ENCODE data around the gene TOGARAM2. TPM values are rescaled to one million over a fixed set of nuclear protein-coding genes. Genes with fewer than 3 reads are reported as not detected.

TOGARAM2 gene
- total RNA-seq, 1 donor, result 0.72 TPM

DNA sequence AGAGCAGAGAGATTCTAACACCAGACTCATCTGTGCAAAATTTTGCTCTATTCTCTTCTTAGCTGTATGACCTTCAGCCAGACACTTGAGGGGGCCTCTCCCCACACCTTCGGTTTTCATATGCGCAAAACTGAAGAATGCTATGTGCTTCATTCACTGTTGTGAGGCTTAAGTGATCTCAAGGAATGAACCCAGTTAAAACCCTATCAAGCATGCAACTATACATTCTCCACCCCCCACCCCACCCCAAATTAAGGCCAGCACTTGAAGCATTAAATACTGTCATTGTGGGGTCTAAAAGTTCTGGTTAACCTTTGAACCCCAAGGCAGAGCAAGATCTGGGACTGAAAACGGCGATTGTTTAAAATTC, 83.2 kb downstream of the TOGARAM2 start:
- Histone ChIP-seq H3K4me2 (ENCODE audit: insufficient read depth, low read length) (peak overlapping the region; percentile 68), H3K79me2 (ENCODE audit: insufficient read depth, low read length) (no peaks in the 10 kb centered on the region), H2AFZ (ENCODE audit: low read length) (no peak overlapping the region), H4K20me1 (ENCODE audit: insufficient read depth, low read length) (no peaks in the 10 kb centered on the region), H3K27me3 (ENCODE audit: insufficient read depth, low read length) (peaks cover 2% of the 10 kb centered on the region), H3K27ac (ENCODE audit: low read depth, low read length) (no peak overlapping the region), H3K4me3 (ENCODE audit: insufficient read depth, low read length) (no peak overlapping the region), H3K9me3 (ENCODE audit: low read depth, low read length) (no peaks in the 10 kb centered on the region), H3K4me1 (ENCODE audit: insufficient read depth, low read length) (peaks cover 22% of the 10 kb centered on the region), H3K36me3 (ENCODE audit: insufficient read depth, low read length) (no peaks in the 10 kb centered on the region)
- DNase-seq (ENCODE audit: insufficient read length, low spot score, missing footprints), result peak; percentile 73
- no peak for TF ChIP-seq CTCF (IDR thresholded peaks at IDR 0.05; ENCODE audit: extremely low read depth, low read depth, low read length)

DNA sequence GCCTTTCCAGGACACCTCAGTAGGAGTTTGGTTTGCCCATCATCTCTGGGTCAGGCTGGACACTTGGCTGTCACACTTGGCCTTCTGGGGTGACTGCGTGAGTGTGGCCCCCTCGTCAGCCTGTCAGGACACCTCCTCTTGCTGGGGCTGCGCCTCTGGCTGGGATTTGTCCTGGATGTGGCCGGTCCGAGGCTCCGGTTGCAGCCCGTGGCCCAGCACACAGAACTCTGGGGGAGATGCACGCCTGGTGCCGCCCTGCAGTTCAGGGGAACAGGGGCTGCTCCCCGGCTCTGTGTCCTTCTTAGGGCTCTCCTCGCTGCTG, 83.6 kb downstream of the TOGARAM2 start:
- no peak overlapping the region for H3K4me3 ChIP-seq (ENCODE audit: insufficient read depth, low read length)
- no peaks in the 10 kb centered on the region for H3K36me3 ChIP-seq (ENCODE audit: insufficient read depth, low read length)
- H3K27ac ChIP-seq (ENCODE audit: low read depth, low read length), result no peak overlapping the region
- H3K9me3 ChIP-seq (ENCODE audit: low read depth, low read length), result no peaks in the 10 kb centered on the region
- no peaks in the 10 kb centered on the region for H3K79me2 ChIP-seq (ENCODE audit: insufficient read depth, low read length)
- H3K4me1 ChIP-seq (ENCODE audit: insufficient read depth, low read length), result peaks cover 22% of the 10 kb centered on the region
- DNase-seq (ENCODE audit: insufficient read length, low spot score, missing footprints), result no peak
- TF ChIP-seq CTCF (IDR thresholded peaks at IDR 0.05; ENCODE audit: extremely low read depth, low read depth, low read length), result no peak
- H4K20me1 ChIP-seq (ENCODE audit: insufficient read depth, low read length), result no peaks in the 10 kb centered on the region
- no peak overlapping the region for H3K4me2 ChIP-seq (ENCODE audit: insufficient read depth, low read length)
- peaks cover 2% of the 10 kb centered on the region for H3K27me3 ChIP-seq (ENCODE audit: insufficient read depth, low read length)
- peak overlapping the region; percentile 81 for H2AFZ ChIP-seq (ENCODE audit: low read length)

- TF ChIP-seq CTCF (IDR thresholded peaks at IDR 0.05; ENCODE audit: extremely low read depth, low read depth, low read length), result no peak
- Histone ChIP-seq H3K4me2 (ENCODE audit: insufficient read depth, low read length) (no peak overlapping the region), H4K20me1 (ENCODE audit: insufficient read depth, low read length) (no peaks in the 10 kb centered on the region), H3K27ac (ENCODE audit: low read depth, low read length) (no peak overlapping the region), H3K27me3 (ENCODE audit: insufficient read depth, low read length) (peaks cover 2% of the 10 kb centered on the region), H3K79me2 (ENCODE audit: insufficient read depth, low read length) (no peaks in the 10 kb centered on the region), H3K9me3 (ENCODE audit: low read depth, low read length) (no peaks in the 10 kb centered on the region), H3K4me3 (ENCODE audit: insufficient read depth, low read length) (no peak overlapping the region), H3K4me1 (ENCODE audit: insufficient read depth, low read length) (peaks cover 22% of the 10 kb centered on the region), H3K36me3 (ENCODE audit: insufficient read depth, low read length) (no peaks in the 10 kb centered on the region), H2AFZ (ENCODE audit: low read length) (peak overlapping the region; percentile 81)
- peak; percentile 78 for DNase-seq (ENCODE audit: insufficient read length, low spot score, missing footprints)
These were observed 84.1 kb downstream of the TOGARAM2 start for GRCh38 chr2:29065068-29065811.

GRCh38 chr2:29066271-29066860, 85.3 kb downstream of the TOGARAM2 start:
- Histone ChIP-seq H3K4me3 (ENCODE audit: insufficient read depth, low read length) (no peak overlapping the region), H3K79me2 (ENCODE audit: insufficient read depth, low read length) (no peaks in the 10 kb centered on the region), H3K4me2 (ENCODE audit: insufficient read depth, low read length) (no peak overlapping the region), H2AFZ (ENCODE audit: low read length) (peak overlapping the region; percentile 10), H3K36me3 (ENCODE audit: insufficient read depth, low read length) (no peaks in the 10 kb centered on the region), H3K27me3 (ENCODE audit: insufficient read depth, low read length) (peaks cover 2% of the 10 kb centered on the region), H3K27ac (ENCODE audit: low read depth, low read length) (no peak overlapping the region), H3K4me1 (ENCODE audit: insufficient read depth, low read length) (peaks cover 22% of the 10 kb centered on the region), H4K20me1 (ENCODE audit: insufficient read depth, low read length) (no peaks in the 10 kb centered on the region), H3K9me3 (ENCODE audit: low read depth, low read length) (no peaks in the 10 kb centered on the region)
- TF ChIP-seq CTCF (IDR thresholded peaks at IDR 0.05; ENCODE audit: extremely low read depth, low read depth, low read length), result no peak
- DNase-seq (ENCODE audit: insufficient read length, low spot score, missing footprints), result no peak
